HG02938 (cell line): ENCODE measurements around the gene TRHDE.

Experiments used
- ATAC-seq: cut with Tn5 transposase; IDR thresholded peaks from one replicate; pipeline ENCODE4 v1.9.1; 2021; ENCODE audit warnings: mild to moderate bottlenecking, moderate library complexity; ENCODE audit not compliant: unreplicated experiment

The TRHDE gene

DNA sequence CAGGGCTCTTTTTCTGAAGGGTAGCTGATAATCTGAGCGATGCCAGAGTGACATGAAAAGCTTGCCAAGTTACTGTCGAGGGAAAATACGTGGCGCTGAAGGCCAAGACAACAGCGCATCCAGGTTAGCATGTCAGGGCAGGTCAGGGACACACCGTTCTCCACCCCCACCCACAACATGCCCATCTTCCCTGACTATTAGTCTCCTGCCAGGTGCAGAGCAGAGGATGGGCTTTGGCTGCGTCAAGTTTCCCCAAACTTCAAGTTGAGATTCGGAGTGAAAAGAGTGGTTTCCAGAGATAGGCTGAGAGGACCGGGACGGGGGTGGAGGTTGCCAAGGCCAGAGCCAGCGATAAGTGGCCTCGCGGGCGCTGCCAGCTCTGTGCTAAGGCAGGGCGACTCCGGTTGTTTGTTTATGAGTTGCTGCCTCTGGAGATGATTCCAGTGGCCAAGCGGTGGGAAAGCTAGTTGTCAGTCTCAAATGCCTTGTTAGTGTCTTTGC lies 1.7 kb downstream of the TRHDE start:
- no peak for ATAC-seq

- no peak for ATAC-seq
Observed at GRCh38 chr12:72274931-72275330, 2.8 kb downstream of the TRHDE start.

DNA sequence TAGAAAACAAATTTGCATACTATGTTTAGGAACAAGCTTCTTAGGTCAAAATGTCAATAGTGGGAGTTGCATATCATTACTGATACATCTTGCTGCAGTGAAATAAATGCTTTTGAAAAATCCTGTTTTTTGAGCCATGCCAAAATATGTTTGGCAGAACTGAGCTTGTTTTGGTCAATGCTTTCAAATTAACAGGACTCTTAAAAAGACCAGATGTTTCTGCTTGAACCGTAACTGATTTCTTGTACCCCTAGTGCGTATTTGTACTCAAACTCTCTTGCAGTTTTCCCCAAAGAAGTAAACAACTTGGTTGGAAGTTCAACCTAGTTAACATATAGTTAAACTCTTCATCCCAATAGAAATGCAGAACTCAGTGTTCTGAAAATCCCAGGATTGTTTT lies 3.4 kb downstream of the TRHDE start:
- ATAC-seq: no peak

DNA sequence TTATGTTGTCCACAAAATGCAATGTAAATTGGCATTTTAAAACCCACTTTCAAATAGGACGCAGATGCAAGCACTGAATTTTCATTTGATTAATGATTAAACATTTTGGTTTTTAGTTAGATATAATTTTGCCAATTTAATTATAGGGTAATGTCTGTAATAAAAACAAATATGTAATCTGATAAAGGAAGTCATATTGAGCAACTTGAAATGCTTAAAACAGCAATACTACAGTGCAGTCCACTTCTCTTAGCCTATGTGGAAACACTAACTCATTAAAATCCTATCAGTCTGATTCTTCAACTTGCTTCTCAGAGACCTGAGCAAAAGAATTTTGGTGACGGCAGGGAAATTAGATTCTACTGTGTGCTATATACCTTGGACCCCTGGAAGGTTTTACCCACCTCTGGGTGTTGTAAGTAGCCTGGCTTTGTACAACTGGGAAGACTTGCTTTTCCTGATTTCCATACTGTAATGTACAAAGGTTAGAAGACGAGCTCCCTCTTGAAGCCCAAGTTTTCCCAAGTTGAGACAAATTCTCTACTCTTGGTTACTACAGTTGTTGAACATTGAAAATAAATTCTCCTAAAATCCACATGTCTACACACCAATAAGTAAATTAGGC lies 4.1 kb downstream of the TRHDE start:
- no peak for ATAC-seq

GRCh38 chr12:72277415-72277814 lies 5.2 kb downstream of the TRHDE start:
- ATAC-seq: no peak

- ATAC-seq: no peak
Observed at GRCh38 chr12:72278894-72279293, 6.7 kb downstream of the TRHDE start.

DNA sequence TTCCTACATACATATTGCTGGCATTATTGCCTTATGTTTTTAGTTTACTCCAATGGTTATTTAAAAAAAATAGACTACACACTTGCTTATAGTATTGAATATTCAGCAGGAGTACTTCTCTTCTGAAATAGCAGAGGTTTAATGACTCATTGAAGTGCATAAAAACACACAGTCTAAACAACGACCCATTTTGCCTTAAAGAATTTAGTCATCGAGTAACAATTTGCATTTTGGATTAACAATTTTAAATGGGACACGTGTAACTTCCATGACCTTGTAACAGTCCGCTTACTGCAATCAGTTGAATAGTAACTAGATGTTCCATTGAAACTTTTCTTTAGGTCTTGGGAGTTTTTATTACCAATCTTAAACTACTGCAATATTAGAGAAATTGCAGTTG lies 9.0 kb downstream of the TRHDE start:
- no peak for ATAC-seq

DNA sequence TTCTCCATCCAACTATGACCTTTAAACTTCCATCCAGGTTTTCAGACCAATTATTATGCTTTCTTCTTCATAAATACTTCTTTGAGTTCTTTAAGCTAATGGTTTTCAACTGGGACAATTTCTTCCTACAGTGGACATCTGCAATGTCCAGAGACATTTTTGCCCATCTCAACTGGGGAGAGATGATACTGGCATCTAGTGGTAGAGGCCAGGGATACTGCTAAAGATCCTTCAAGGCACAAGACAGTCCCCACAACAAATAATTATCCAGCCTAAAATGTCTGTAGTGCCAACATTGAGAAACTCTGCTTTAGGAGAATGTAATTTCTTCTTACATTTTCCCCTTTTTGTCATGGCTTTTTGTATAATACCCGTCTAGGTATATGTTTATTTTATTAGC lies 10.6 kb downstream of the TRHDE start:
- no peak for ATAC-seq

DNA sequence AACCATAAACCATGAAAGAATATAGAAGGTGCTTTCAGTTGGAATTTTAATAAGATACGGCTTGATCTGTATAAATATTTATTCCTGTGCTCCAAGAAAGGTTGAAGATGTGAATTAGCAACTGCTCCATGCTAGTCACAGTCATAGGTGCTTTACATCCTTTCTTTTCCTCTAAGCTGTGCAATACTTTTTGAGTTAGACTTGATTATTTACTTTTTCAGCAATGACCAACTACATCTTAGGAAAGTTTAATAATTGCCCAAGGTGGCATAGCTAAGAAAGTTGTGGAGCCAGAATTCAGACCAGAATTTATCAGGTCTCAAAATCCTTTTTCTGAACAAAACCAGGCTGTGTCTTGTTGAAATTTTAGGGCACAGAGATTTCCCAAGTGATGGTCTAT lies 13.7 kb downstream of the TRHDE start:
- ATAC-seq: no peak

GRCh38 chr12:72286526-72286925 lies 14.4 kb downstream of the TRHDE start:
- ATAC-seq: no peak

DNA sequence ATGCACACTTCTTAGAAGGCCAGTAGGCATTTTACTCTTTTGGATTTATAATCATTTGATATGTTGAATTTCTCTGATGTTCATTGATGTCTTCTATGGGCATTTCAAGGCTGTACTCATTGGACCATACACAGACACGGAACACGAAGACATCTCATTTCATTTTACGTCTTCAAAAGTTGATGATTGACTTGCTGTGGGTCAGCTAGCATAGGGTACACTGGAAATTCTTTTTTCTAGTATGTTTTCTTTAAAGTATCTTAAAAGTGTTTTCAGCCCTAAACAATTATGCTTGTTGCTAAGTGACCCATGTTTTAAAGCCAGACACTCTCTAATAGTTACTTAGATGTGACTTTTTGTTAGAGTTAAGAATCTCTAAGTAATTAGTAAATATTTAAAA lies 16.3 kb downstream of the TRHDE start:
- no peak for ATAC-seq

DNA sequence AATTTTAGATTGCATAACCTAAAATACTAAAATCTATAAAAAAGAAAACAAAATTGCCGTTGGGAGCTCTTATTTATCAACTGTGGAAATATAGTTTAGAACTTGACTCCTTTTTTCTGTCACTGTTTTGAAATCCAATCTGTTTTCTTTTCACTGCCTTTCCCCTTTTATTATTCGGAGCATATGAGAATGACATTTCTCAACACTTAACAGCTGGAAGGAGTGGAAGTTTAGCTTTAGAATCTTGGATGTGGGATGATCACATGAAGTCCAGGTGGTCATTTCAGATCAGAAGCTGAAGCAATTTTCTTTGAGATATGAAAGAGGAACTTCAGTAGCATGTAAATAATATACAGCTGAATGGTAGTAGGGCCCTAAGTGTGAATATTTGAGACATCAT lies 16.7 kb downstream of the TRHDE start:
- ATAC-seq: no peak

DNA sequence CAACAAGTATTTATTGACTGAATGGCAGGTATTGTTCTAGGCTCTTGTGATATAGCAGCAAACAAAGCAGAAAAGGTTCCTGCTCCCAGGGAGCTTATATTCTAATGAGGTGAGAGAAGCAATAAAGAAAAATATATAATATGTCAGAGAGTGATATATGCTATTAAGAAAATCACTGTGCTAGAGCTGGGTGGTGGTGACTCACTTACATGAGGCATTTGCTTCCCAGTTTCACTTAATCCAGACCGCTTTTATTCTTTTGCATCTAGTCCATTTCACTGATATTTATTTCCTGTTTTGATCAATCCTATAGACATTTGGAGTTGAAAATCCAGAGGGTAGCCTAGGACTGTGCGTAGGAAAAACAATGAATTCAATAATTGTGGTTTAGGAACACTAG lies 17.5 kb downstream of the TRHDE start:
- no peak for ATAC-seq

DNA sequence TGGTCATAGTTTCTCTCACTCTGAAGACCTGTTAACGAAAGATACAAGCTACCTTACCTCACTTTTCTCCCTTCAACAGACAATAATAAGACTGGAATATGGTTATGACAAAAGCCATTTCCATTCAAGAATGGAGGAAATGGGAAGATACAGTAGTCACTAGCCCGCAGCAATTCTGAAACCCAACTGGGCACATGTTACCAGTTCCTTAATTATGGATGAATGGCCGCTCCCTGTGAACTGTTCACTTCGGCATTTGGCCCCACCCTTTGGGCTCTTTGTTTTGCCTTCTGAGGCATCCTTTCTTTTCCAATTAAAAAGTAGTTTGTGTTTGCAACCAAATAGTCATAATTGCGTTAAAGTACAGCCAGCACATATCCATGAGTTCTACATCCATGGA lies 19.0 kb downstream of the TRHDE start:
- ATAC-seq: no peak

- no peak for ATAC-seq
Observed at GRCh38 chr12:72293701-72294100, 21.5 kb downstream of the TRHDE start.

GRCh38 chr12:72295101-72295500 lies 22.9 kb downstream of the TRHDE start:
- no peak for ATAC-seq

DNA sequence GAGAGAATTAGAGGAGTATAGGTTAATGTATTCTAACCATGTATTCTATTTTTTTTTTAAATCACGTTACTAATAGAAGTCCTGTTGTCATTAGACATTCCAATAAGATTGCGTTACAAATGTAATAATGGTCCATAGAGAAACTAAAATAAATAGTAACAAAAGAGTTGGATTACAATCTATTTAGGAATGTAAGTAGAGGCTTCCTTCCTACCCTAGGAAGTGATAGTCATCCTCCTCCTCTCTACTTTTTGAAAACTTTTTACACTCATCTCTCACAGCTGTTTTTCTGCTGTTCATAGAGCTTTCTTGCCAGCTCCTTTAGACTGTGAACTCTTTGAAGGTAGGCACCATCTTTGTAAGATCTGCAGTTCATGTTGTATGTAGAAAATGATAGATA lies 23.6 kb downstream of the TRHDE start:
- ATAC-seq: no peak

DNA sequence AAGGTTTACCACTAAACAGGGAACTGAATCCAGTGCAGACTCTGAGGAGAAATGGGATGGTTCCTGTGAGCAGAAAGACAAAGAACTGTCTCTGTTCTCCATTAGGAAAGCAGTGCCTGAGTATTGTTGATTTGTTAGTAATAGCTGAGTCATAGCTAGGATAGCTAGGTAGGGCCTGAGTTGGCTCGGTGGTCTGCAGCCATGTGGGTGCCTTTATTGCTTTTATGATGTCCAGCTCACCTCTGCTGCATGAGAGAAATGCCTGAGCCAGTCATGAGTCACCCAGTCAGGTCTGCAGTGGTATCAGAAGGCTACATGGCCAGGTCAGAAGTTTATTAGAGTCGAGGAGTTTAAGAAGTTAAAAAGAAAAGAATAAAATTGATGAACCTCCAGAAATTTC lies 24.2 kb downstream of the TRHDE start:
- no peak for ATAC-seq

DNA sequence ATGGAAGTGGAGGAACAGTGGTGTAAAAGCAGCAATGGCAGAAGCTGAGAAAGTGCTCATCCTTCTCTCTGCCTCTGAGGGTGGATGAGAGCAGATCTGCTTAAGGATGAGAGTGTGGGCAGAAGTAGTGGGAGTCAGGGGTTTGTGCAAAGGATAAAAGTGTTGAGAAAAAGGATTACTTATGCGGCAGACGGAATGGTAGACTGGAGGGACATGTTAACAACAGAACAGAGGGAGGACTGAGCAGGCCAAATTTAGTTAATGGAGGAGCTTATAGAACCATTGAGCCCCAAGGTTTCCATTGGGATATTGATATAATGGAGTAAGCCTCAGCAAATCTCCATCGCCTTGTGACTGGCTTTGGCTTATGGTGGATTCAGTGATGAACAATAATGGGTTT lies 25.5 kb downstream of the TRHDE start:
- ATAC-seq: no peak

- ATAC-seq: no peak
Observed at GRCh38 chr12:72300728-72301127, 28.6 kb downstream of the TRHDE start.

- no peak for ATAC-seq
Observed at GRCh38 chr12:72304751-72305150, 32.6 kb downstream of the TRHDE start.

GRCh38 chr12:72307229-72307628 lies 35.1 kb downstream of the TRHDE start:
- ATAC-seq: no peak

DNA sequence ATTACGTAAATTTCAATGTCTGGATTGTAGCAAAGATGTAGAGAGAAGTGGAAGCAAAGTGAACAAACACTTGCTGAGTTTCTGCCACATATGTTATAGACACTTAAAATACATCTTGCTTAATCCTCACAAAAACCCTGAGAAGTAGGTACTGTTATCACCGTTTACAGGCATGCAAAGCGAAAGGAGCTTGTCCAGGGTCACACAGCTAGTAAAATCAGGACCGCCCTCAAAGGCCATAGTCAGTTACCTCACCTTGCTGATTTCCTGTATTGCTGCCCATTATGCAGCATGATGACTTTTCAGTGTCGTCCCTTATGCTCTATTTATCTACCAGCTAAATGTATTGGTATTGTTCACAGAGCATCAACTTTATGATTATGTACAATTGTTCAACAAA lies 39.8 kb downstream of the TRHDE start:
- no peak for ATAC-seq
